Dermis lymphatic vessel endothelial cell (primary cell): ENCODE measurements around the gene SSX1. TPM values are rescaled to one million over a fixed set of nuclear protein-coding genes. Genes with fewer than 3 reads are reported as not detected.

Experiments used
- total RNA-seq: library from RNA; depleted of rRNA; stranded (reverse); fragments of >200 nt; gene quantifications from 2 replicates; pipeline ENCODE4 v1.2.1, GENCODE V29; 2014

The SSX1 gene, protein sequence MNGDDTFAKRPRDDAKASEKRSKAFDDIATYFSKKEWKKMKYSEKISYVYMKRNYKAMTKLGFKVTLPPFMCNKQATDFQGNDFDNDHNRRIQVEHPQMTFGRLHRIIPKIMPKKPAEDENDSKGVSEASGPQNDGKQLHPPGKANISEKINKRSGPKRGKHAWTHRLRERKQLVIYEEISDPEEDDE
- total RNA-seq: not detected in 2 replicates

DNA sequence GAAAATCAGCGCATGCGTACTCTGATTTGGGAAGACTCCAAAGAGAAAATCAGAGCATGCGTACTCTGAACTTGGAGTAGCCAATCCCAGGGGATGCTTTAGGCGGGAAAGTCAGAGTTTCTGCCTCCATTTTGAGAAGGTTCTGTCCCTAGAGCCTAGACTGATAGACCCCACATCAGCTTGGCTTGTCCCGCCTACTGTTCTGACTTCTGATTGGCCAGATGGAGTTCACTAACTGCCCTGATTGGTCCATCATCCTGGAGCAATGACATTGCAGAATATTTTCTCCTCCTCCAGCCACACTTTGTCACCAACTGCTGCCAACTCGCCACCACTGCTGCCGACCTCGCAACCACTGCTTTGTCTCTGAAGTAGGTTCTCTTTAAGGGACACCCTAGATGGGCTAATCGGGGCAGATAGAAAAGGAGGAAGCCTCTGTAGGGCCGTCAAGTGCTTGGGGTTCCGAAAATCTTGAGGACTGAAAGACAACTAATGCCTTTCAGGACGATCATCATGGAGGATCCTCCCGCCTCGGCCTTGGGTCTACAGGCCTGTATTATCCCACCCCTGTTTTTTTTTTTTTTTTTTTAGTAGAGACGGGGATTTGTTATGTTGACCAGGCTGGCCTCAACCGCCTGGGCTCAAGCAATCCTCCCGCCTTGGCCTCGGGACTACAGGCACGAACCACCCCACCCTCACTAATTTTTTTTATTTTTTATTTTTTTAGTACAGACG lies at the start of gene SSX1:
SSX1 (plus strand) TSS at position 331 of the 735 bp plus-strand sequence. CDS start 1,850 bp downstream, outside the sequence.

Other genes starting within 250 kb of the SSX1 start
- not detected in 2 replicates for gene SPACA5, start 248.4 kb upstream of the SSX1 start, total RNA-seq
- 1.4 and 1.5 TPM in 2 replicates for gene ZNF630, start 183.8 kb upstream of the SSX1 start, total RNA-seq
- not detected in 2 replicates for gene SPACA5B, start 124.8 kb upstream of the SSX1 start, total RNA-seq
- gene SSX5, start 58.6 kb upstream of the SSX1 start, total RNA-seq: not detected in 2 replicates
- not detected in 2 replicates for gene SSX3, start 101.3 kb downstream of the SSX1 start, total RNA-seq
- gene SSX4, start 128.1 kb downstream of the SSX1 start, total RNA-seq: not detected in 2 replicates
- not detected in 2 replicates for gene SSX4B, start 156.6 kb downstream of the SSX1 start, total RNA-seq
- 1.0 and 3.9 TPM in 2 replicates for gene SLC38A5, start 214.9 kb downstream of the SSX1 start, total RNA-seq
- gene FTSJ1, start 220.8 kb downstream of the SSX1 start, total RNA-seq: 30.3 and 33.3 TPM in 2 replicates